Activated naive CD4-positive, alpha-beta T cell treated with anti-CD3 and anti-CD28 coated beads, Interleukin-2, amount 10 ng/mL, durations not matched to agents 7 days and 5 days (primary cell): ENCODE measurements around the gene CYP2S1.
A peak's percentile ranks its signal among the peaks of the same experiment; 100 is the strongest.
"Not testable (repeated sequence)": the region's sequence is repeated elsewhere in the genome, so short reads cannot be mapped to it uniquely, and the experiment has no call there.

Source experiments
- CTCF ChIA-PET: fragments of 350-600 bp; sonication (Branson Sonifier 250); formaldehyde crosslinking; loops from one replicate; lab custom pipeline; 2021; ENCODE audit warnings: antibody characterized with exemption; lab: Charles Lee
- DNase-seq: peaks from one replicate; pipeline ENCODE4 v3.0.0-alpha.2; 2020
- H3K27ac Mint-ChIP-seq: one replicate; pipeline ENCODE4 v1.8.0; 2021; ENCODE audit warnings: mild to moderate bottlenecking, moderate library complexity, mixed read lengths
- H3K27me3 Mint-ChIP-seq: one replicate; pipeline ENCODE4 v1.8.0; 2021; ENCODE audit warnings: mild to moderate bottlenecking, mixed read lengths
- H3K36me3 Mint-ChIP-seq: one replicate; pipeline ENCODE4 v1.8.0; 2021; ENCODE audit warnings: mixed read lengths
- H3K4me1 Mint-ChIP-seq: one replicate; pipeline ENCODE4 v1.8.0; 2021; ENCODE audit warnings: mixed read lengths
- H3K4me3 Mint-ChIP-seq: one replicate; pipeline ENCODE4 v1.8.0; 2021; ENCODE audit warnings: mild to moderate bottlenecking, moderate library complexity, mixed read lengths
- H3K9me3 Mint-ChIP-seq: one replicate; pipeline ENCODE4 v1.8.0; 2021; ENCODE audit warnings: mixed read lengths

The CYP2S1 gene

DNA sequence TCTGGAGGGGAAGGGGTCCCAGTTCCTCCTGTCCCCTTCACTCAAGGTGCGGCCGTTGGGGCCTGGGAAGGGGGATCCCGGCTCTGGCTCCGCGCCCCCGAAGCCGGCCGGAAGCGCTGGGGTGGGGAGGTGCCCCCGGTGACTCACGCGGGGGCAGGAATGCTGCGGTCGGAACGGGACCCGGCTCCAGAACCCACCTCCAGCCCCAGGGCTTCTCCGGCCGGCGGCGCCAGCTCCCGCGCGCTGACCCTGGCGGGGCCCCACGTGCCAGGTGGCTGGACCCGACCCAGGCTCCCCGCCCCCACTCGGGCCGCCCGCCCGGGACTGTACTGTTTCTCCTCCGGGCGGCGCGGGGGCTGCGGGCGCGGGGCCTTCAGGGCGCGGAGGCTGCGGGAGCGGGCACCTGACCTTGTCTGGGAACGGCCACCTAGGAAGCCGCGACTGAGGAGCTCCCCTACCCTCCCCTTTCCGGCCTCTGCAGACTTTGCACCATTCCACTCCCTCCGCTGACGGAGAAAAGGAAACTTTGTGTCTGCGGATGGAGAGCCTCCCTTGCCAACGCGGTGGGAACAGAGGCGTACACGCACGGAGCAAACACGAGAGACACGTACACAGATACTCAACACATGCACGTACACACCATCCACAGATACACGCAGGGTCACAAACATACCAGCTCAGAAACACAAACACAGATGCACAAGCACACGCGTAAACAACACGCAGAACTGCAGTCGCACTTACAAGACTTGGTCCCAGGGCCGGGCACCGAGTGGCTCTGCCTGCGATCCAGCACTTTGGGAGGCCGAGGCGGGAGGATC, 33.2 kb downstream of the CYP2S1 start:
- Mint-ChIP-seq H3K4me1 (peaks cover 16% of the 10 kb centered on the region), H3K27ac (peak overlapping the region; percentile 60), H3K9me3 (no peaks in the 10 kb centered on the region), H3K4me3 (peak overlapping the region; percentile 78), H3K36me3 (no peaks in the 10 kb centered on the region), H3K27me3 (peaks cover 49% of the 10 kb centered on the region)
- peak; percentile 65 for DNase-seq
- CTCF ChIA-PET, result interaction anchor here (0.8 to 1.2 kb wide), 2 partner anchors 35 to 36 kb away, joined by 3 to 5 read pairs; no protein-coding TSS in a partner anchor

DNA sequence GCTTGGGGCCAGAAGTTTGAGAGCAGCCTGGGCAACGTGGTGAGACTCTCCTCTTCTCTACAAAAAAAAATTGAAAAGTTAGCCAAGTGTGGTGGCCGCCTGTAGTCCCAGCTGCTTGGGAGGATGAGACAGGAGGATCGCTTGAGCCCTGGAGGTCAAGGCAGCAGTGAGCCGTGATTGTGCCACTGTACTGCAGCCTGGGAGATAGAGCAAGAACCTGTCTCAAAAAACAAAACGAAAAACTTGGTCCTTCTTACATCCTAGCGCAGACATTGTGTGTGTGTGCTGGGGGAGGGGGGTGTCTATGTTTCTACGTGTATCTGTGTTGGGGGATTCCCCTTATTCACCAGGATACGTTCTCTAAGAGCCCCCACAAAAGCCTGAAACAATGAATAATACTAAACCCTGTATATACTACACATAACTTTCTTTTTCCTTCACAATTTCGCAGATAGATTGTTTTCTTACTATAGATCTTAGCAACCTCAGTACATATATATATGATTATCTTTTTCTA, 33.9 kb downstream of the CYP2S1 start:
- CTCF ChIA-PET, result interaction anchor here (1.2 kb wide), 1 partner anchor 34 kb away, joined by 3 read pairs; no protein-coding TSS in a partner anchor
- Mint-ChIP-seq H3K4me3 (peak overlapping the region; percentile 78), H3K4me1 (peaks cover 16% of the 10 kb centered on the region), H3K27ac (no peak overlapping the region), H3K36me3 (no peaks in the 10 kb centered on the region), H3K9me3 (no peaks in the 10 kb centered on the region), H3K27me3 (peaks cover 43% of the 10 kb centered on the region)
- DNase-seq, result no peak

DNA sequence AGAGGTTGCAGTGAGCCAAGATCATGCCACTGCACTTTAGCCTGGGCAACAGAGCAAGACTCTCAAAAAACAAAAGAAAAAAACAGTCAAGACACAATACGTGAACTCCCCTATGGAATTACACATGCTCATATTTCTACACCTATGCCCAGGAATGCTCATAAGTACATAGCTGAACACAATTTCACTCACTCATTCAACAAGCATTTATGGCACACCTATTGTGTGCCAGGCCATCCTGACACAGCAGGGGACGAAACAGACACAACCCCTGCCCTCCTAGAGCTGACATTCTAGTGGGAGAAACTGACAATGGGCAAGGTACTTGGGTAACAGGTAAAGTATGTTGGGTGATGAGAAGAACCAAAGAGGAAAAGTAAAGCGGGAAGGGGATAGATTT, 35.5 kb downstream of the CYP2S1 start:
- H3K36me3 Mint-ChIP-seq, result no peaks in the 10 kb centered on the region
- no peak overlapping the region for H3K4me3 Mint-ChIP-seq
- CTCF ChIA-PET, result interaction anchor here (0.9 kb wide), 1 partner anchor 24 kb away, joined by 3 read pairs; no protein-coding TSS in a partner anchor
- DNase-seq, result no peak
- H3K27ac Mint-ChIP-seq, result no peak overlapping the region
- peaks cover 16% of the 10 kb centered on the region for H3K4me1 Mint-ChIP-seq
- no peaks in the 10 kb centered on the region for H3K9me3 Mint-ChIP-seq
- peaks cover 28% of the 10 kb centered on the region for H3K27me3 Mint-ChIP-seq

DNA sequence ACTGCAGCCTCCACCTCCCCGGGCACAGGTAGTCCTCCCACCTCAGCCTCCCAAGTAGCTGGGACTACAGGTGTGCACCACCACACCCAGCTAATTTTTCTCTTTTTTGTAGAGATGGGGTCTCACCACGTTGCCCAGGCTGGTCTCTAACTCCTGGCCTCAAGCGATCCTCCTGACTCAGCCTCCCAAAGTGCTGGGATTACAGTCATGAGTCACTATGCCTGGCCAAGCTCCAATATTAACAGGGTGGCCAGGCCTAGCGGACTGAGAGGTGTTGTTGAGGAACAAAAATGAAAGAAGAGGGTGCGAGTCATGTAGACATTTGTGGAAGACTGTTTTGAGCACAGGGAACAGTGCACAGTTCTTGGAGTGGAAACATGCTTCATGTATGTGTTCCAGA, 36.3 kb downstream of the CYP2S1 start:
- CTCF ChIA-PET, result interaction anchor here (0.9 kb wide), 1 partner anchor 25 kb away, joined by 3 read pairs; no protein-coding TSS in a partner anchor
- H3K4me1 Mint-ChIP-seq, result peaks cover 16% of the 10 kb centered on the region
- not testable (repeated sequence) for H3K36me3 Mint-ChIP-seq, H3K9me3 Mint-ChIP-seq, H3K4me3 Mint-ChIP-seq, DNase-seq, H3K27ac Mint-ChIP-seq
- H3K27me3 Mint-ChIP-seq, result peaks cover 20% of the 10 kb centered on the region

DNA sequence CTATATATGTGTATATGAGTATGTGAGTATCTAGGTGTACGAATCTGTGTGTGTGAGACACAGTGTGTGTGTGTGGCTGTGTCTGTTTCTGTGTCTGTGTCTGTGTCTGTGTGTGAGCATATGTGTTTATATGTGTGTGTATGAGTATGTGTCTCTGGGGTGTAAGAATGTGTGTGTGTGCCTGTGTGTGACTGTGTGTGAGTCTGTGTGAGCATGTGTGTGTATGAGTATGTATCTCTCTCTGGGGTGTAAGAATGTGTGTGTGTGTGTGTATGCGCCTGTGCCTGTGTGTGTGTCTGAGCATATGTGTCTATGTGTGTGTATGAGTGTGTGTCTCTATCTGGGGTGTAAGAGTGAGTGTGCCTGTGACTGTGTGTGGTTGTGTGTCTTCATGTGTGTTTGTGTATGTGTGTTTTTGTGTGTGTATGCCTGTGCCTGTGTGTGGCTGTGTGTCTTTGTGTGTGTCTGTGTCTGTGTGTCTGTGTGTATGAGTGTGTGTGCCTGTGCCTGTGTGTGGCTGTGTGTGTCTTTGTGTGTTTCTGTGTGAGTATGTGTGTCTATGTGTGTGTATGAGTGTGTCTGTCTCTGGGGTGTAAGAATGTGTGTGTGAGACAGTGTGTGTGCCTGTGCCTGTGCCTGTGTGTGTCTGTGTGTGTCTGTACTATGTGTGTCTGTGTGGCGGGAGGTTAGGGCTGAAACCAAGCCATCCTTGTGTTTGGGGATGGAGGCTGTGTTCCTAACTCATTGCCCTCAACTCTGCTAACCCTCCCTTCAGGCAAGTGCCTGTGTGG, 37.2 kb downstream of the CYP2S1 start:
- no peaks in the 10 kb centered on the region for H3K36me3 Mint-ChIP-seq
- CTCF ChIA-PET, result no interaction called here

DNA sequence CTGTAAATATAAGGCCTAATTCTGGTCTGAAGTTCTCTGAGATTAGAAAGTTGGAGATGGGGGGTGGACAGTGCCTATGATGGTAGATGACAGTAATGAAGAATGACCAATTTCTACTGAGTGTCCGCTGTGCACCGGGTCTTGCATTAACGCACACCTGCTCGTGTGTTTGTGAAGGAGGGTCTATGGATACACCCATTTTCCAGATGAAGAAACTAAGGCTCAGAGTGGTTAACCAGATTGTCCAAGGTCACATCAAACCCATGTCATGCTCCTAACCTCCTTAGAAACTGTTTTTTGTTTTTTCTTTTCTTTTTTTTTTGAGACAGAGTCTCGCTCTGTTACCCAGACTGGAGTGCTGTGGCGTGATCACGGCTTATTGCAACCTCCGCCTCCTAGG, 39.7 kb downstream of the CYP2S1 start:
- no peaks in the 10 kb centered on the region for H3K36me3 Mint-ChIP-seq
- DNase-seq, result no peak
- no peak overlapping the region for H3K27ac Mint-ChIP-seq
- no peaks in the 10 kb centered on the region for H3K4me1 Mint-ChIP-seq
- H3K4me3 Mint-ChIP-seq, result no peak overlapping the region
- CTCF ChIA-PET, result no interaction called here
- no peaks in the 10 kb centered on the region for H3K9me3 Mint-ChIP-seq
- no peaks in the 10 kb centered on the region for H3K27me3 Mint-ChIP-seq

More for the DNA sequence above, 37.2 kb downstream of the CYP2S1 start:
- no peak for DNase-seq
- Mint-ChIP-seq H3K4me1 (peaks cover 15% of the 10 kb centered on the region), H3K27ac (no peak overlapping the region), H3K9me3 (no peaks in the 10 kb centered on the region), H3K27me3 (peaks cover 12% of the 10 kb centered on the region), H3K4me3 (no peak overlapping the region)

DNA sequence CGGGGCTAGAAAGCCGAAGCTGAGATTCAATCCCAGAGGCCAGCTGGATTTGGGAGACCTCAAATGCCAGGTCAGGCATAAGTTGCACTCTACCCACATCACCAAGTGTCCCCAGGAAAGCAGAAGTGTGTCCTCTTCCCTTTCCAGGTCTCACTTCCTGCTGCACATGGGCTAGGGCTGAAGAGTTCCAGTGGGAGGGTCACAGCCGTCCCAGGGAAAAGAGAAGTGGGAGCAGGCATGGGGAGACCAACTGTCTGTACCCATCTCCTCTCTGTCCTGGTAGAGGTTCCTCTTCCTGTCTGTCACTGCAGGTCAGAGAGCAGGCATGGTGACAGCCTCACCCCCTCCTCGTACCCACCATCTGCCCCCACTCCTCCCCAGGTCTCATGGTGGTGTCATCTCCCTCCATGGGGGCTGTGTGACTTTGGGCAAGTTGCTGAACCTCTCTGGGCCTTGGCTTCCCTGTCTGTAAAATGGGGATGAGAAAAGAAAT, 40.8 kb downstream of the CYP2S1 start:
- Mint-ChIP-seq H3K9me3 (no peaks in the 10 kb centered on the region), H3K4me1 (no peaks in the 10 kb centered on the region), H3K27me3 (peaks cover 5% of the 10 kb centered on the region), H3K27ac (no peak overlapping the region), H3K4me3 (no peak overlapping the region), H3K36me3 (no peaks in the 10 kb centered on the region)
- no peak for DNase-seq
- CTCF ChIA-PET, result interaction anchor here (1.1 kb wide), 1 partner anchor 9 kb away, joined by 4 read pairs; no protein-coding TSS in a partner anchor

DNA sequence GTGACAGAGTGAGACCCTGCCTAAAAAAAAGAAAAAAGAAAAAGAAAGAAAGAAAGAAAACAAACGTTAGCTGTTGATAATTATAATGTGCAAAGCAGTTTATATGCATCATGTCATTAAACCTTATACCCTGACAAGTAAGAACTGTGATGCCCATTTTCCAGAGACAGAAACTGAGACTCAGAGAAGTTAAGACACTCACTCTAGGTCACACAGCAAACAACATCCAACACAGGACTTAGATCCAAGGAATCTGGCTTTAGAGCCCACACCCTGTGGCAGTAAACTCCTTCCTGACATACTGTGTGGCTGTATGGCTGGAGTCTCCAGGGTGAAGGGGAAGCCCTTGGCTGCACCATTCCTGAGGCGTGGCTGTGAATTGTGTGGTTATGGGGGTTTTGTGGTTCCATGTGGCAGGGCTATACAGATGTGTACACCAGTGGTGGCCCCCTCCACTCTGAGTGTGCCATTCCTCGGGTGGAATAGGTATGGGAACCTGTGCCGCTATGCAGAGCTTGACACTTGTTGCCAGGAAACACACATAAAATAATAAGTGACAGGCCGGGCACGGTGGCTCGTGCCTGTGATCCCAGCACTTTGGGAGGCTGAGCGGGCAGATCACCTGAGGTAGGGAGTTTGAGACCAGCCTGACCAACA, 41.6 kb downstream of the CYP2S1 start:
- Mint-ChIP-seq H3K4me1 (no peaks in the 10 kb centered on the region), H3K9me3 (no peaks in the 10 kb centered on the region), H3K4me3 (no peak overlapping the region), H3K27me3 (peaks cover 5% of the 10 kb centered on the region), H3K36me3 (no peaks in the 10 kb centered on the region), H3K27ac (no peak overlapping the region)
- CTCF ChIA-PET, result no interaction called here
- no peak for DNase-seq

DNA sequence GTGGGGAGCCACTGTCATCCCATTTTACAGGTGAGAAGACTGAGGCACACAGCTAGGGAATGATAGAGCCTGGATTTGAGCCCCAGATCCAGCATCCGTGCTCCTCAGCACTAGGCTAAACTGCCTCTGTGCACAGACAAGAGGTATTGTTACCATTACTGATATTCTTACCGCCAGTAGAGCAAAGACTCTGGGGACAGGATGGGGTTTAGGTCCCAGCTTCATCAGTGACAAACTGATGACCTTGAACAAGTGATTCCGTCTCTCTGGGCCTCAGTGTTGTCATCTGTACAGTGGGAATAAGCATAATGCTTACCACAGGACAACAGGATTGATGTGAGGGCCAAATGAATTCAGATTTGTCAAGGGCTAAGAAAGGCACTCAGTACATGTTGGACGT, 42.5 kb downstream of the CYP2S1 start:
- Mint-ChIP-seq H3K4me1 (no peaks in the 10 kb centered on the region), H3K36me3 (no peaks in the 10 kb centered on the region), H3K27ac (no peak overlapping the region), H3K27me3 (peaks cover 5% of the 10 kb centered on the region), H3K9me3 (no peaks in the 10 kb centered on the region), H3K4me3 (no peak overlapping the region)
- CTCF ChIA-PET, result no interaction called here
- no peak for DNase-seq

DNA sequence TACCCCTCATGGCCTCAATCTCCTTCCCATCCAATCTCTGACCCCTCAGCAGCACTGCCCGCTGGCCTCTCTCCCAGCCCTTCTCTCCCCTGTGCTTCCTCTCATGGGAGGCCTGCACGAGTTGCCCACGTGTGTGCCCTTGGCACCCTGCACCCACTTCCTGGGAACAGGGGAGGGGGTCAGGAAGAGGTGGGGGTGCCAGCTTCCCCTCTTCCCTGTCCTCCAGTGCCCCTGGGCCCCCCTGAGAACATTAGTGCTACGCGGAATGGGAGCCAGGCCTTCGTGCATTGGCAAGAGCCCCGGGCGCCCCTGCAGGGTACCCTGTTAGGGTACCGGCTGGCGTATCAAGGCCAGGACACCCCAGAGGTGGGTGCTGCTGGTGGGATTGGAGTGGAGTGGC, 45.2 kb downstream of the CYP2S1 start:
- Mint-ChIP-seq H3K4me3 (no peak overlapping the region), H3K27me3 (peaks cover 5% of the 10 kb centered on the region), H3K4me1 (no peaks in the 10 kb centered on the region), H3K9me3 (no peaks in the 10 kb centered on the region), H3K36me3 (no peaks in the 10 kb centered on the region), H3K27ac (no peak overlapping the region)
- CTCF ChIA-PET, result no interaction called here
- DNase-seq, result no peak

DNA sequence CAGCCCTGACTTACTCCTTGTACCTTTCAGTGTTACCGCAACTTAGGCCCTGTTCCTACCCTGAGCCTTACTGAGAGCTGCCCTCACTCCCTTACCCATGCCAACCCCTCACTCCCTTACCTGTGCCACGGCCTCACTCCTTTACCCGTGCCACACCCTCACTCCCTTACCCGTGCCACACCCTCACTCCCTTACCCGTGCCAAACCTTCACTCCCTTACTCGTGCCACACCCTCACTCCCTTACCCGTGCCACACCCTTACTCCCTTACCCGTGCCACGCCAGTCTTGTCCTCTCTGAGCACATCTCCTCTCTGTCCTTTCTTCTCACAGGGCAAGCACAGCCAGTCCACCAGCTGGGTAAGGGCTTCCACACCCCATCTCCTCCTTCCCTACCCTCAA, 46.3 kb downstream of the CYP2S1 start:
- Mint-ChIP-seq H3K9me3 (no peaks in the 10 kb centered on the region), H3K4me3 (no peak overlapping the region), H3K4me1 (no peaks in the 10 kb centered on the region), H3K36me3 (no peaks in the 10 kb centered on the region), H3K27me3 (peaks cover 5% of the 10 kb centered on the region), H3K27ac (no peak overlapping the region)
- CTCF ChIA-PET, result no interaction called here
- no peak for DNase-seq

DNA sequence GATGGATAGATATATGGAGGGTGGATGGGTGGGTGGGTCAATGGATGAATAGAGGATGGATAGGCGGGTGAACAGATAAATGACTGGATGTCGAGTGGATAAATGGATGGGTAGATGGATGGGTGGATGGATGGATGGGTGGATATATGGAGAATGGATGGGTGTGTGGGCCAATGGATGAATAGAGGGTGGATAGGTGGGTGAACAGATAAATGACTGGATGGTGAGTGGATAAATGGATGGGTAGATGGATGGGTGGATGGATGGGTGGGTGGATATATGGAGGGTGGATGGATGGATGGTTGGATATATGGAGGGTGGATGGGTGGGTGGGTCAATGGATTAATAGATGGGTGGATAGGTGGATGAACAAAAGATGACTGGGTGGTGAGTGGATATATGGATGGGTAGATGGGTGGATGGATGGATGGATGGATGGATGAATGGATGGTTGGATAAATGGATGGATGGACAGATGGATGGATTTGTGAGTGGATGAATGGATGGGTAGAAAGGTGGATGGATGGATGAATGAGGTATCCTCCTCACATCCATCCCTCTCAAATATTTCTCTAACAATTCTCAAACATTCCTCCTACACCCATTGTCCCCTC, 47.0 kb downstream of the CYP2S1 start:
- H3K4me1 Mint-ChIP-seq, result no peaks in the 10 kb centered on the region
- H3K36me3 Mint-ChIP-seq, result no peaks in the 10 kb centered on the region
- H3K9me3 Mint-ChIP-seq, result no peaks in the 10 kb centered on the region
- H3K27me3 Mint-ChIP-seq, result peaks cover 5% of the 10 kb centered on the region
- CTCF ChIA-PET, result no interaction called here
- H3K27ac Mint-ChIP-seq, result no peak overlapping the region
- no peak for DNase-seq
- no peak overlapping the region for H3K4me3 Mint-ChIP-seq

DNA sequence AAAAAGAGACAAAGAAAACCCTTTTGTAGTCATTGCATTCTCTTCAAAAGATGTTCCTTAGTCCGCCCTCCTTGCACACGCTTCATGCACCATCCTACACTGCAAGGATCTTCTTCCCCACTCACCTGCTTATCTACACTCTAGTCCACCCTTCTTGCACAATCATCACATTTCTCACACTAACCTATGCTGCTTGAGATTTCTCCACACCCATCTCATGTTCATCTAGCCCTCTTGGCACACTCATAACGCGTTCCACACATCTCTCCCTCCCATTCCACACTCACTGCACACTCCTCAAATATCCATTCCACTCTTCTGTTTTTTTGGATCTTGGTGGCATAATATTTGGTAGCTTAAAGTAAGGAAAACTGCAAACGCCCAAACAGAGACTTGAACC, 48.8 kb downstream of the CYP2S1 start:
- H3K27ac Mint-ChIP-seq, result no peak overlapping the region
- H3K4me1 Mint-ChIP-seq, result no peaks in the 10 kb centered on the region
- no peaks in the 10 kb centered on the region for H3K36me3 Mint-ChIP-seq
- H3K9me3 Mint-ChIP-seq, result no peaks in the 10 kb centered on the region
- peaks cover 5% of the 10 kb centered on the region for H3K27me3 Mint-ChIP-seq
- no peak overlapping the region for H3K4me3 Mint-ChIP-seq
- no peak for DNase-seq
- CTCF ChIA-PET, result no interaction called here
